ENCODE data around the gene RAB3B. TPM values are rescaled to one million over a fixed set of nuclear protein-coding genes. Genes with fewer than 3 reads are reported as not detected.

Gene RAB3B
- total and polyA plus RNA-seq, 2 of the 4 experiments (the other 2 are of a cell fraction): 33.6 to 78.5 TPM

- H3K4me2 ChIP-seq (ENCODE audit: low read depth, low read length): no peak overlapping the region; the same call in 1 of the 2 replicates
- TF ChIP-seq ELK1 (IDR thresholded peaks at IDR 0.05; ENCODE audit: borderline replicate concordance, low read depth, low read length): no peak
- TF ChIP-seq NFE2L2 (IDR thresholded peaks at IDR 0.05; ENCODE audit: low read depth, low read length): no peak
- no peak for TF ChIP-seq CHD1 (IDR thresholded peaks at IDR 0.05; ENCODE audit: low read depth, low read length)
- TF ChIP-seq CTCF (conservative IDR thresholded peaks at IDR 0.05; ENCODE audit: low read depth, low read length): no peak
- TF ChIP-seq MAFK (IDR thresholded peaks at IDR 0.05; ENCODE audit: low read depth, low read length): no peak
- TF ChIP-seq RAD21 (IDR thresholded peaks at IDR 0.05; ENCODE audit: low read length): no peak
- TF ChIP-seq RCOR1 (IDR thresholded peaks at IDR 0.05; ENCODE audit: insufficient replicate concordance, low read length): no peak
- TF ChIP-seq MXI1 (IDR thresholded peaks at IDR 0.05; ENCODE audit: borderline replicate concordance, low read depth, low read length): no peak
- TF ChIP-seq RFX5 (IDR thresholded peaks at IDR 0.05; ENCODE audit: low read depth, low read length): no peak
- no peak for TF ChIP-seq SMC3 (IDR thresholded peaks at IDR 0.05; ENCODE audit: low read depth, low read length)
- TF ChIP-seq, protein P1, sequence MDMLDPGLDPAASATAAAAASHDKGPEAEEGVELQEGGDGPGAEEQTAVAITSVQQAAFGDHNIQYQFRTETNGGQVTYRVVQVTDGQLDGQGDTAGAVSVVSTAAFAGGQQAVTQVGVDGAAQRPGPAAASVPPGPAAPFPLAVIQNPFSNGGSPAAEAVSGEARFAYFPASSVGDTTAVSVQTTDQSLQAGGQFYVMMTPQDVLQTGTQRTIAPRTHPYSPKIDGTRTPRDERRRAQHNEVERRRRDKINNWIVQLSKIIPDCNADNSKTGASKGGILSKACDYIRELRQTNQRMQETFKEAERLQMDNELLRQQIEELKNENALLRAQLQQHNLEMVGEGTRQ (IDR thresholded peaks at IDR 0.05; ENCODE audit: low read depth, low read length): no peak
- no peak for TF ChIP-seq CEBPB (IDR thresholded peaks at IDR 0.05; ENCODE audit: low read depth, low read length)
- no peak for TF ChIP-seq POLR2A (IDR thresholded peaks at IDR 0.05; ENCODE audit: low read depth, low read length)
These were observed 33.7 kb downstream of the RAB3B start for GRCh38 chr1:51956528-51957509.

More at GRCh38 chr1:51956528-51957509, 33.7 kb downstream of the RAB3B start:
- Histone ChIP-seq H3K4me1 (ENCODE audit: control insufficient read depth, insufficient read depth, low read length) (peaks cover 21% of the 10 kb centered on the region), H3K9me3 (ENCODE audit: control insufficient read depth, insufficient read depth, low read length) (no peaks in the 10 kb centered on the region), H4K20me1 (ENCODE audit: insufficient read depth, low read length) (no peaks in the 10 kb centered on the region), H2AFZ (replicated peaks; ENCODE audit: low read length, poor library complexity) (peak overlapping the region; percentile 24), H3K9ac (ENCODE audit: low read depth, low read length) (no peak overlapping the region), H3K14ac (replicated peaks; ENCODE audit: low read depth, low read length) (peak overlapping the region; percentile 66), H2AK5ac (ENCODE audit: low read depth, low read length) (no peak overlapping the region; the same call in 1 of the 2 replicates), H3K56ac (ENCODE audit: extremely low read depth, insufficient read depth, low read length) (no peak overlapping the region), H2BK120ac (ENCODE audit: low read depth, low read length) (peak overlapping the region; percentile 57), H3K36me3 (ENCODE audit: control insufficient read depth, insufficient read depth, low read length) (peaks cover 16% of the 10 kb centered on the region), H3K27ac (ENCODE audit: insufficient read depth, low read length) (no peak overlapping the region), H2BK5ac (ENCODE audit: low read depth, low read length, poor library complexity, severe bottlenecking) (peak overlapping the region; percentile 59), H4K91ac (ENCODE audit: insufficient read depth, low read depth, low read length) (peak overlapping the region; percentile 1; the same call in 1 of the 2 replicates), H3K4me3 (ENCODE audit: insufficient read depth, low read depth, low read length) (no peak overlapping the region), H4K5ac (ENCODE audit: low read depth, low read length) (peak overlapping the region; percentile 16; the same call in 1 of the 2 replicates), H2AK9ac (replicated peaks; ENCODE audit: low read depth, low read length, poor library complexity) (no peak overlapping the region), H3K27me3 (ENCODE audit: control insufficient read depth, insufficient read depth, low read length) (no peaks in the 10 kb centered on the region), H4K8ac (ENCODE audit: low read depth in 2 of 2, low read length in 2 of 2) (peak overlapping the region in 1 of 2 experiments; percentile 76; a peak in 2 of 4 replicates), H3K23ac (ENCODE audit: low read depth, low read length) (peak overlapping the region; percentile 85), H3K18ac (ENCODE audit: low read depth, low read length) (peak overlapping the region; percentile 61; the same call in 1 of the 2 replicates), H3K9me1 (ENCODE audit: insufficient read depth, low read length) (peaks cover 29% of the 10 kb centered on the region), H2BK15ac (ENCODE audit: low read depth, low read length) (peak overlapping the region; percentile 50; the same call in 1 of the 3 replicates), H3K4ac (ENCODE audit: low read depth, low read length) (peak overlapping the region; percentile 67; the same call in 1 of the 2 replicates), H3K79me1 (ENCODE audit: low read depth in 1 of 2, low read length in 2 of 2) (peaks cover 44 to 91% of the 10 kb centered on the region in 2 experiments), H2BK20ac (ENCODE audit: low read depth, low read length) (peak overlapping the region; percentile 68; the same call in 1 of the 2 replicates)
- ATAC-seq (ENCODE audit: low read depth) (peak; percentile 50), DNase-seq (peak; percentile 67)
- no CpG with 5 or more reads among the region's 8 CpGs for WGBS, 2 experiments (ENCODE audit: extremely low coverage in 2 of 2, insufficient read length in 1 of 2)
- dilution Hi-C loops (cut with HindIII; ENCODE audit: low sequenced_read_pairs, unreplicated experiment): no loop called here
- CTCF ChIA-PET: interaction anchor here (0.6 to 0.7 kb wide), 2 partner anchors 9 to 145 kb away, joined by 3 read pairs; no protein-coding TSS in a partner anchor
- BruUV-seq (replicated peaks): no TSS peak
- in situ Hi-C loops (cut with MboI; ENCODE audit: low sequenced_read_pairs): no loop called here
- intact Hi-C loops (cut with micrococcal nuclease): no loop called here
- POLR2A ChIA-PET (ENCODE audit: unreplicated experiment): interaction anchor here (1.1 kb wide), 1 partner anchor 58 kb away, joined by 3 read pairs; no protein-coding TSS in a partner anchor

Measured in IMR-90 (cell line).